Gastroesophageal sphincter (tissue), 3 donors: Measurements from ENCODE around the gene SPDYC.

ENCODE experiments used
- CTCF ChIP-seq, 4 experiments: fragments of 200-600 bp in 2 of 4; fragments of 450-650 bp in 2 of 4; sonication (generic) in 1 of 4; IDR thresholded peaks; one replicate each; pipeline ENCODE4 v1.5.1; 2017 to 2019; ENCODE audit warnings: antibody characterized with exemption in 4 of 4, mild to moderate bottlenecking in 2 of 4, moderate library complexity in 2 of 4
- POLR2A ChIP-seq, 2 donors: fragments of 450-650 bp; IDR thresholded peaks; one replicate each; pipeline ENCODE4 v1.6.1; 2017; ENCODE audit warnings: antibody characterized with exemption in 2 of 2, mild to moderate bottlenecking in 2 of 2, moderate library complexity in 1 of 2
- POLR2AphosphoS5 ChIP-seq: sonication (generic); formaldehyde crosslinking; IDR thresholded peaks from one replicate; pipeline ENCODE4 v1.6.1; 2017; ENCODE audit warnings: antibody characterized with exemption

DNA sequence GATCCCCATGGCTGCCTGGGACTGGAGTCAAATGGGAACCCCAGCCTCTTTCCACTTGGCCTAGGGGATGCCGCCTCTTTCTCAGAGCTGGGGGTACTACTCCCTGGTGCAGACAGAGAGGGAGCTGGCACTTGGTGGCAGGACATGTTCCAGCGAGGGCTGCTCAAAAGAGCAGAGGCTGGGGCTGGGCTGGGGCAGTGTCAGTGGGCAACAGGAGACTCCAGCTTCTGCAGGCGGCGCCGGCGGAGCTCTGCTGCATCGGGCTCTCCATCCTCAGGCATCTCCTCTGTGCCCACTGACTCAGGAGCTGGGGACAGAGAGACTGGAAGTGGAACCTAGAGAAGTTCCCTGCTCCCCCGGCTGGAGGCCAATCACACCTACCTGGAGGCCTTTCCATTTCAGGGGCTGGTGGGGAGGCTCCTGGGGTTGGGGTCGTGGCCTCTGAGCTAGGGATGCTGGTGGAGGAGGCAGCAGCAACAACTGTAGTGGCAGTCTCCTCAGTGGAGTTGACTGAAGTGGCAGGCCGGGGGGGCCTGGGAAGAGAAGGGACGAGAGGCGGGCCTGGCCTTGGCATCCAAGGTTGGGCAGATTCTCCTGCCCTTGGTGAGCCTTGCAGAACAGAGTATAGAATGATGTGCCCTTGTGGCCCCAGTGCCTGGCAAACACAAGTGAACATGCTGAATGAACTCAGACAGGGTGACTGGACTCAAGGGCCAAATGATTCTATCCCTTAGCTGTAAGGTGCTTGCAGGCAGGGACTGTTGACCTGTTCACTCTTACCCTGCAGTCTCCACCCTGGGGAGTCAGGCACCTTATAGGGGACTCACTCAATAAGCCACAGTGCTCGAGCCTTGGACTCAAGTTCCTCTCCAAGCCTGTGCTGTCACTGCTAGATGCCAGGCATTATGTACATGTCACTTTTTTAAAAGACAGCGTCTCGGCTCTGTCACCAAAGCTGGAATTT is 41.6 kb upstream of the SPDYC start:
- TF ChIP-seq CTCF (IDR thresholded peaks at IDR 0.05) (no peak), POLR2AphosphoS5 (no peak), POLR2A (IDR thresholded peaks at IDR 0.05) (no peak)
